ENCODE data around the gene PRR20G.

GRCh38 chr3:127316685-127317084 lies 28.8 kb upstream of the PRR20G start:
- TF ChIP-seq, protein P1, sequence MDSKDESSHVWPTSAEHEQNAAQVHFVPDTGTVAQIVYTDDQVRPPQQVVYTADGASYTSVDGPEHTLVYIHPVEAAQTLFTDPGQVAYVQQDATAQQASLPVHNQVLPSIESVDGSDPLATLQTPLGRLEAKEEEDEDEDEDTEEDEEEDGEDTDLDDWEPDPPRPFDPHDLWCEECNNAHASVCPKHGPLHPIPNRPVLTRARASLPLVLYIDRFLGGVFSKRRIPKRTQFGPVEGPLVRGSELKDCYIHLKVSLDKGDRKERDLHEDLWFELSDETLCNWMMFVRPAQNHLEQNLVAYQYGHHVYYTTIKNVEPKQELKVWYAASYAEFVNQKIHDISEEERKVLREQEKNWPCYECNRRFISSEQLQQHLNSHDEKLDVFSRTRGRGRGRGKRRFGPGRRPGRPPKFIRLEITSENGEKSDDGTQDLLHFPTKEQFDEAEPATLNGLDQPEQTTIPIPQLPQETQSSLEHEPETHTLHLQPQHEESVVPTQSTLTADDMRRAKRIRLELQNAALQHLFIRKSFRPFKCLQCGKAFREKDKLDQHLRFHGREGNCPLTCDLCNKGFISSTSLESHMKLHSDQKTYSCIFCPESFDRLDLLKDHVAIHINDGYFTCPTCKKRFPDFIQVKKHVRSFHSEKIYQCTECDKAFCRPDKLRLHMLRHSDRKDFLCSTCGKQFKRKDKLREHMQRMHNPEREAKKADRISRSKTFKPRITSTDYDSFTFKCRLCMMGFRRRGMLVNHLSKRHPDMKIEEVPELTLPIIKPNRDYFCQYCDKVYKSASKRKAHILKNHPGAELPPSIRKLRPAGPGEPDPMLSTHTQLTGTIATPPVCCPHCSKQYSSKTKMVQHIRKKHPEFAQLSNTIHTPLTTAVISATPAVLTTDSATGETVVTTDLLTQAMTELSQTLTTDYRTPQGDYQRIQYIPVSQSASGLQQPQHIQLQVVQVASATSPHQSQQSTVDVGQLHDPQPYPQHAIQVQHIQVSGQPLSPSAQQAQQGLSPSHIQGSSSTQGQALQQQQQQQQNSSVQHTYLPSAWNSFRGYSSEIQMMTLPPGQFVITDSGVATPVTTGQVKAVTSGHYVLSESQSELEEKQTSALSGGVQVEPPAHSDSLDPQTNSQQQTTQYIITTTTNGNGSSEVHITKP (tag by site-specific recombination; IDR thresholded peaks at IDR 0.05): no peak
- TF ChIP-seq ZNF501 (tag by site-specific recombination; IDR thresholded peaks at IDR 0.05) (no peak), ZNF133 (tag by site-specific recombination; IDR thresholded peaks at IDR 0.05) (no peak), CTCF (tag by site-specific recombination; IDR thresholded peaks at IDR 0.05) (no peak), ZBTB7A (tag by site-specific recombination; IDR thresholded peaks at IDR 0.05; ENCODE audit: low read depth) (no peak), SETDB1 (IDR thresholded peaks at IDR 0.05; ENCODE audit: insufficient read length, low read length) (no peak), REST (tag by site-specific recombination; IDR thresholded peaks at IDR 0.05) (no peak), ZNF239 (tag by site-specific recombination; IDR thresholded peaks at IDR 0.05) (no peak), ZNF274 (IDR thresholded peaks at IDR 0.05; ENCODE audit: low read length) (no peak), ZNF274 (tag by site-specific recombination; IDR thresholded peaks at IDR 0.05; ENCODE audit: borderline replicate concordance) (no peak), ZNF350 (tag by site-specific recombination; IDR thresholded peaks at IDR 0.05) (no peak)
- TF ChIP-seq, protein P2, sequence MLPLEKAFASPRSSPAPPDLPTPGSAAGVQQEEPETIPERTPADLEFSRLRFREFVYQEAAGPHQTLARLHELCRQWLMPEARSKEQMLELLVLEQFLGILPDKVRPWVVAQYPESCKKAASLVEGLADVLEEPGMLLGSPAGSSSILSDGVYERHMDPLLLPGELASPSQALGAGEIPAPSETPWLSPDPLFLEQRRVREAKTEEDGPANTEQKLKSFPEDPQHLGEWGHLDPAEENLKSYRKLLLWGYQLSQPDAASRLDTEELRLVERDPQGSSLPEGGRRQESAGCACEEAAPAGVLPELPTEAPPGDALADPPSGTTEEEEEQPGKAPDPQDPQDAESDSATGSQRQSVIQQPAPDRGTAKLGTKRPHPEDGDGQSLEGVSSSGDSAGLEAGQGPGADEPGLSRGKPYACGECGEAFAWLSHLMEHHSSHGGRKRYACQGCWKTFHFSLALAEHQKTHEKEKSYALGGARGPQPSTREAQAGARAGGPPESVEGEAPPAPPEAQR (tag by site-specific recombination; IDR thresholded peaks at IDR 0.05): no peak
